K562 (cell line): Measurements from ENCODE around the gene BCL6B.

ENCODE experiments used
- CTCF ChIP-seq, 3 experiments: IDR thresholded peaks in 2 of 3; conservative IDR thresholded peaks in 1 of 3; 2 replicates each; pipeline ENCODE4 v1.5.1; 2011 to 2012; ENCODE audit warnings: low read length in 3 of 3, mild to moderate bottlenecking in 3 of 3, control low read depth in 2 of 3, improper control_type of control experiment in 1 of 3, inconsistent platforms in 1 of 3, low read depth in 1 of 3, mixed read lengths in 1 of 3, moderate library complexity in 1 of 3; ENCODE audit not compliant: insufficient read depth in 2 of 3
- POLR2A ChIP-seq: fragments of 450-650 bp; conservative IDR thresholded peaks from 2 replicates; pipeline ENCODE4 v1.6.1; 2016
- SAFB ChIP-seq: fragments of 200-400 bp; formaldehyde crosslinking; IDR thresholded peaks from 2 replicates; pipeline ENCODE4 v1.6.1; 2017; ENCODE audit warnings: low read depth, low read length, borderline replicate concordance
- SIN3A ChIP-seq, 2 experiments: fragments of 150-350 bp in 1 of 2; IDR thresholded peaks; 2 replicates each; pipeline ENCODE4 v1.6.1; 2011 to 2016; ENCODE audit warnings: borderline replicate concordance in 2 of 2, low read depth in 2 of 2, low read length in 2 of 2, mild to moderate bottlenecking in 2 of 2, moderate library complexity in 2 of 2; ENCODE audit not compliant: control insufficient read depth in 1 of 2

GRCh38 chr17:7023576-7024401 lies 939 bp downstream of the BCL6B start:
- peak; percentile 54 for TF ChIP-seq POLR2A
- TF ChIP-seq CTCF (IDR thresholded peaks at IDR 0.05 in 2 of 3, conservative IDR thresholded peaks at IDR 0.05 in 1 of 3; ENCODE audit: insufficient read depth in 2 of 3, low read depth in 1 of 3, low read length in 3 of 3): 0 out of 6 replicates have a peak, but pooled peaks of 1 of the 3 experiments have one; percentile 2
- no peak for TF ChIP-seq SAFB
- TF ChIP-seq SIN3A (IDR thresholded peaks at IDR 0.05; ENCODE audit: borderline replicate concordance in 2 of 2, control insufficient read depth in 1 of 2, low read depth in 2 of 2, low read length in 2 of 2): peak in 1 of 2 experiments; percentile 35; a peak in 1 of 4 replicates
